Inferior parietal cortex (tissue), 1 donor: ENCODE results near the gene ACTMAP.

ENCODE experiments used
- DNase-seq: peaks from one replicate; pipeline ENCODE4 v3.0.0-alpha.2; 2016; ENCODE audit errors: extremely low spot score

Gene ACTMAP

DNA sequence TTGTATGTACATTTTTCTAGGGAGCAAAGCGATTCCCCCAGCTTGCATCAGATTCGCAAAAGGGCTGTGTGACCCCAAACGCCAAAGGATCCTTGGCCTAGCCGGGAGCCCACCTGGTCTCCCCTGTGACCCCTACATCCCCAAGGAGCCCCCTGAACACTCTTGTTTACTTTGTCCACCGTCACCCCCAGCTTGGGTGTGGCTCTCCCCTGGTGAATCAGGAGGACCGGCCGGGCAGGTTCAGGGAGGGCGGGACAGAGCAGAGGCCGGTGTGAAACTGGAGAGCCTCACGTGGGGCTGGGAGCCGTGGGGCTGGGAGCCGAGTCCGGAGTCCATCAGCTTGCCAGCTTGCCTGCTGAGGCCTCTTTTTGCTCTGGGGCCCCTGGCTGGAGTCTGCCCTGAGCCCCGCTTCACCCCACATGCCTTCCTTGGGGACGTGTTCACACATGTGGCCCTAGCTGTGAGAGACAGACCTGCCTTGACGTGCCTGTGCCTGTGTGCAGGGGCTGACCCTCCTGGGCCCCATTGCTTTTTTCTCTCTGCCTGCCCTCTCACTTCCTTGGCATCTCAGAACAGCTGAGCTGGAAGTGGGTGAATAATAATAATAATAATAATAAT, 31.4 kb downstream of the ACTMAP start:
- DNase-seq: no peak

DNA sequence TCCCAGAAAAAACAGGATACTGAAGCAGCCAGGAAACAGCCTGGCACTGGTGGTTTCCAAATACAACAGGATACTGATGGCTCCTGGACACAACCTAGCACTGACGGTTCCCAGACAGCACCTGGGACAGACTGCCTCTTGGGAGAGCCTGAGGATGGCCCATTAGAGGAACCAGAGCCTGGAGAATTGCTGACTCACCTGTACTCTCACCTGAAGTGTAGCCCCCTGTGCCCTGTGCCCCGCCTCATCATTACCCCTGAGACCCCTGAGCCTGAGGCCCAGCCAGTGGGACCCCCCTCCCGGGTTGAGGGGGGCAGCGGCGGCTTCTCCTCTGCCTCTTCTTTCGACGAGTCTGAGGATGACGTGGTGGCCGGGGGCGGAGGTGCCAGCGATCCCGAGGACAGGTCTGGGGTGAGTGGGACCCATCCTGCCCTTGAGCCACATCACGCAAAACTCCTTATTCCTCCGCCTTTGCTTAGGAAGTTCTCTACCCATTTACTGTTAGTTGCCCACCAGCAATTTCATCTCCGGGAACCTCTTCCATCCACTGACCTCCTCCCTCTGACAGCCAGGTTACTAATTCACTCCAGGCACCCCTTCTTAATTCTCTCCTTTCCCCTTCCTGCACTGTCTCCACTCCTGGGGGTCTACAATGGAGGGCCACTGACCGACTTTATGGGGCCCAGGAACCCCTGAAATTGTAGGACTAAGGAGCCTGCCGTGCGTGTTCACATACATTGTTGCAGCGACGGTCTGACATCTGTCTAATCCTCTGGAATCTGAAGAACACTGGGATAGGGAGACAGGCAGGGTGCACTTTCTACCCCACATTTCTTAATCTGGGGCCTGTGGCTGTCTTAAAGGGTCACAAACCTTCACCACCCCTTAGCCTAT, 32.1 kb downstream of the ACTMAP start:
- DNase-seq: no peak

DNA sequence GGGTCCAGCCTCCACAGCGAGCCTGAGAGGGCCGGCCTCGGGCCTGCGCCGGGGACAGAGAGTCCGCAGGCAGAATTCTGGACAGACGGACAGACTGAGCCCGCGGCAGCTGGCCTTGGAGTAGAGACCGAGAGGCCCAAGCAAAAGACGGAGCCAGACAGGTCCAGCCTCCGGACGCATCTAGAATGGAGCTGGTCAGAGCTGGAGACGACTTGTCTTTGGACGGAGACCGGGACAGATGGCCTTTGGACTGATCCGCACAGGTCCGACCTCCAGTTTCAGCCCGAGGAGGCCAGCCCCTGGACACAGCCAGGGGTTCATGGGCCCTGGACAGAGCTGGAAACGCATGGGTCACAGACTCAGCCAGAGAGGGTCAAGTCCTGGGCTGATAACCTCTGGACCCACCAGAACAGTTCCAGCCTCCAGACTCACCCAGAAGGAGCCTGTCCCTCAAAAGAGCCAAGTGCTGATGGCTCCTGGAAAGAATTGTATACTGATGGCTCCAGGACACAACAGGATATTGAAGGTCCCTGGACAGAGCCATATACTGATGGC, 32.9 kb downstream of the ACTMAP start:
- DNase-seq: no peak

DNA sequence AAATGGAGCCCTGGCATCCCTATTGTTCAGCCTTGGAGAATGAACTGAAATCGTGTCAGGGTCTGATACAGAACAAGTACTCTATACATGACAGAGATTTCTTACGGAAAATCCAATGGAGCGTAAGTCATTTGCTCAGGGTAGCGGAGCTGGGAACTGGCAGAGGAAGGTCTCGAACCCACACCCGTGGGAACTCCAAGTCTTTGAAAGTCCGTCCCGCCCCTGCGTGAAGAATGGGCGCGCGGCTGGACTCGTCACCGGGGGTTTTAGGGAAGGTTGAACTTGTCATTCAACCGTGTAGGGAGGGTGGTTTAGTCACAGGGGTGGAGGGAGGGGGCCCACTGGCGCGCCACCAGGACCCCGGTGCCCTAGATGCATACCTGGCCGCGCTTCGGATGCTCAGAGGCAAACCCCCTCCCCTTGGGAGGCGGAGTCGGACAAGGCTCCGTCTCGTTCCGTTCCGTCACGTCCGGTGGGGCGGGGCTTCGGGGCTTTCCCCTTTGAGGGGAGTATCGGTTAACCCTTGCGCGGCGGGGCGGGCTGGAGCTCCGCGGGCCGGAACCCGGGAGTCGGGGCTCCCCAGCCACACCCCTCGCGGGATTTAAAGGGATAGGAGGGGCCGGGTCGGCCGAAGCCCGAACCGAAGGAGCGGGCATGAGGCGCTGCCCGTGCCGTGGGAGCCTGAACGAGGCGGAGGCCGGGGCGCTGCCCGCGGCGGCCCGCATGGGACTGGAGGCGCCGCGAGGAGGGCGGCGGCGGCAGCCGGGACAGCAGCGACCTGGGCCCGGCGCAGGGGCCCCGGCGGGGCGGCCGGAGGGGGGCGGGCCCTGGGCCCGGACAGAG, 33.6 kb downstream of the ACTMAP start, which contains the start of the genes COQ8B and ITPKC:
COQ8B (minus strand) TSS at position 405 of the 843 bp plus-strand sequence. CDS start 2,254 bp downstream, outside the sequence.
ITPKC (plus strand) TSS at position 631 of the 843 bp plus-strand sequence; CDS start at position 655, 24 bp downstream.
- peak; percentile 99 for DNase-seq

DNA sequence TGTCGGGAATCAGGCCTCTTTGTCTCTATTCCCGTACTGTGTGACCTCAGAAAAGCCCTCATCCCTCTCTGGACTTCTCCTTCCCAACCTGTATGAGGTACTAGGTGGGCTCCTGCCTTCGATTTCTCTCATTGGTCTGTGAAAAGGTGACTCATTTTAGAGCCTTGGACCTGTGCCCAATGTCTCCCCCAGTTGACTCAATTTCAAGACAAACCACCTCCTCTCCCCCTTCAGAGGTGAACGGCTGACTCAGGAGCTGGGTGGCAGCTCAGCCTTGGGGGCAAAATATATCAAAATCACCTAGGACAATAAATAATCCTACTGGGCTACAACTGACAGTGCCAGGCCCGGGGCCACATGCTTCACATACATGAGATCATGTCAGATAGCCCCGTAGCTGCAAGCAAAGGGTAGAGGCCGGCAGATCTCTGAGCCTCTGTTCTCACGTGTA, 34.2 kb downstream of the ACTMAP start:
- DNase-seq: no peak

DNA sequence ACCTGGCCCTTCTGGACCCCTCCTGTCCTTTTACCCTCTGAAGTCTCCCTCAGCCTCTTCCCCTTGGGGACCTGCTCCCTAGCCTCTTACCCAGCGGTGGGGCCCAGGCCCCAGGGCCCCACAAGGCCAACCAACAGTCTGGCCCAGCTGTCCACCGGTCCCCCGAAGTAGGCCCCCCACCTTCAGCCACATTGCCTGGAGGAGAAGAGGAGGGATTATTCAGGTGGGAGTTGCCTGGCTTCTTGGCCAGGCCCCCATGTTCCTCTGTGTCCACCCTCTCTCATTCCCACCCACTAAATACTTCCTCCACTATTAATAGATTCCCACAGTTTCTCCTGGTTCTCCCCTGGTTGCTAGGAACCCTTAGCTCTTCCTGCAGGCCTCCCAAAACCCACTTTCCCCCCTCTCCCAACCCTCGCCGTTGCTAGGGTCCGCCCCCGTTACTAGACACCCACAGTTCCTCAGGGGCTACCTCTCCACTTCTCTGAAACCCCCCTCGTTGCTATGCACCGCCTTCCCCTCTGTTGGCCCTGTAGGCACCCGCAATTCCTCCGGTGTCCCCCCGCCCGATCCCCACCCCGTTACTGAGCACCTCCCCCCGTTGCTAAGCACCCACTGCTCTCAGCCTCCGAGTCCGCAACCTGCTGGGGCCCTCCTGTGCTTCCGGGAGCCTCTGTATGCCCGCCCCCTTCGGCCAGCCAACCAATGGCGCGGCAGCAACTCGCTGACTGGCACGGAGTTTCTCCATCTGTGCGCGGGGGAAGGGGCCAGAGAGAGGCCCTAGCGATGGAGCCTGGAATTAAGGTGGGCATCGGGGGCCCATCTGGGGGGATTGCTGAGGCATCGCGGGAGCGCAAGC, 35.6 kb downstream of the ACTMAP start:
- DNase-seq: peak; percentile 93

DNA sequence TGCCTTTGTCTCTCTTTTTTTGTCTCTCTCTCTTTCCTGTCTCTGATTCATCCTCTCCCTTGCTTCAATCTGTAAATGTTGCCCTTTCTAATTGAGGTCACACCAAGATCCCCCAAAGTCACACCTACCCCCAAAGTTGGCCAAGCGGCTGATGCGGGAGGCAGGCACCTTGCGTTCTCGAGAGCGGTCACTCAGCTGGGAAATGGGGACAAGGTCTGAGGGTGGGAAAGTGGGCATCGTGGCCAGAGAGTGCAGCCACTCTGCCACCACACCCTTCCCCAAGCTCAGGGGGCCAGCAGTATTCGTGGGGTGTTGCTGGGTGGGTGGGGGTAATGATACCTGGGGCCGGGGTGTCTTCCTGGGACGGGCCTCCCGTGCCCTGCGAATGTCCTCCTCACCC, 36.3 kb downstream of the ACTMAP start:
- DNase-seq: no peak

DNA sequence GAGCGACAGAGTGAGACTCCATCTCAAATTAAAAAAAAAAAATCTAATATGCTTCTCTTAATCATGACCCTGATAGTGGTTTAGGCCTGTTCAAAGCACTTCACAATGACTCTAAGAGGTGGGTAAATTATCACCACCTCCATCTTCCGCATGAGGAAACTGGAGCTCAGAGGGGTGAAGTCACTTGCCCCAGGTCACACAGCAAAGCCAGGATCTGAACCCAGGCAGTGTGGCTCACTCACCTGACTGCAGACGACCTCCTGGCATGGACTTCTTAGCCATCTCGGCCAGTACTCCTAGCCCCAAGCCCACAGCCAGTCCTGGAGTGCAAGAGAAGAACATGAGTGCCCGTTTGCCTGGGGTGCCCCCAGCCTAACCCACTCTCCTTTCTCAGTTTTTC, 40.5 kb downstream of the ACTMAP start:
- DNase-seq: no peak

DNA sequence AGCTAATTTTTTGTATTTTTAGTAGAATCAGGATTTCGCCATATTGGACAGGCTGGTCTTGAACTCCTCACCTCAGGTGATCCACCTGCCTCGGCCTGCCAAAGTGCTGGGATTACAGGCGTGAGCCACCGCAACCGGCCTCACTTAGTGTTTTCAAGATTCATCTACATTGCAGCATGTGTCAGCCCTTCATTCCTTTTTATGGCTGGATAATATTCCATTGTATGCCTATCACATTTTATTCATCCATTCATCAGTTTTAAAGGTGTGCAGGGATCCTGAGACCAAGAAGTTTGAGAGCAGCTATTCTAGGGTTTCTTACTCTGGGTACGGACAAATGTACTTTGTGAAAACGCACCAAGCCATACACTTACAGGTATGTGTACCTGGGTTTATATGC, 42.7 kb downstream of the ACTMAP start:
- DNase-seq: no peak

DNA sequence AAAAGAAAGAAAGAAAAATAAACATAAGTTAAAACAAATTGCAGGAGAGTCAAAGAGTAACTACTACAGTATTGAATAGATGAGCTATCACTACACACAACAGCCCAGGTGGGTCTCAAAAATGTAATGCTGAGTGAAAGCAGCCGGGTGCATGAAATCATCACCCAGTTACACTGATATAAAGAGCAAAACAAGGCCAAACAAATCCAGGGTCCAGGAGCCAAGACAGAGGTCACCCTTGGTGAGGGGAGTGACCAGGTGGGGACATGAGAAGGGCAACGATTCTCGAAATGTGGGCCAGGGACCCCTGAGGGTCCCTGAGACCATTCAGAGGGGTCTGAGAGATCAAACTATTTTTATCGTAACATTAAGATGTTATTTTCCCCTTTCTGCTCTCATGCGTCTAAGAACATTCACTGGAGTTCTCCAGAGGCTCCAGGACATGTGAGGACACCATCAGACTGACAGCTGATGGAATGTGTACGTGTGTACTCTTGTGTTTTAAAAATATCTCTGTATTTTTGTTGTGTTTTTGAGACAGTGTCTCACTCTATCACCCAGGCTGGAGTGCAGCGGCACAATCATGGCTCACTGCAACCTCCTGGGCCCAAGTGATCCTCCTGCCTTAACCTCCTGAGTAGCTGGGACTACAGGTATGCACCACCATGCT, 44.2 kb downstream of the ACTMAP start:
- DNase-seq: no peak

DNA sequence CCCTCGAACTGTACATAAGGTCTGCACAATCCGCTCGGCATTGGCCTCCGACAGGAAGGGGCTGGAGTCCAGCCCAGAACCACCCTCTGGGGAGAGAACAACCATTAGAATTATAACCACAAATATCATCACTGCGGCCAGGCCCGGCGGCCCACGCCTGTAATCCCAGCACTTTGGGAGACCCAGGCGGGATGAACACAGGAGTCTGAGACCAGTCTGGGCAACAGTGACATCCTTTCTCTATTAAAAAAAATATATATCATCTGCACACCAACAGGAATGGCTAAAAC, 45.0 kb downstream of the ACTMAP start:
- DNase-seq: no peak

DNA sequence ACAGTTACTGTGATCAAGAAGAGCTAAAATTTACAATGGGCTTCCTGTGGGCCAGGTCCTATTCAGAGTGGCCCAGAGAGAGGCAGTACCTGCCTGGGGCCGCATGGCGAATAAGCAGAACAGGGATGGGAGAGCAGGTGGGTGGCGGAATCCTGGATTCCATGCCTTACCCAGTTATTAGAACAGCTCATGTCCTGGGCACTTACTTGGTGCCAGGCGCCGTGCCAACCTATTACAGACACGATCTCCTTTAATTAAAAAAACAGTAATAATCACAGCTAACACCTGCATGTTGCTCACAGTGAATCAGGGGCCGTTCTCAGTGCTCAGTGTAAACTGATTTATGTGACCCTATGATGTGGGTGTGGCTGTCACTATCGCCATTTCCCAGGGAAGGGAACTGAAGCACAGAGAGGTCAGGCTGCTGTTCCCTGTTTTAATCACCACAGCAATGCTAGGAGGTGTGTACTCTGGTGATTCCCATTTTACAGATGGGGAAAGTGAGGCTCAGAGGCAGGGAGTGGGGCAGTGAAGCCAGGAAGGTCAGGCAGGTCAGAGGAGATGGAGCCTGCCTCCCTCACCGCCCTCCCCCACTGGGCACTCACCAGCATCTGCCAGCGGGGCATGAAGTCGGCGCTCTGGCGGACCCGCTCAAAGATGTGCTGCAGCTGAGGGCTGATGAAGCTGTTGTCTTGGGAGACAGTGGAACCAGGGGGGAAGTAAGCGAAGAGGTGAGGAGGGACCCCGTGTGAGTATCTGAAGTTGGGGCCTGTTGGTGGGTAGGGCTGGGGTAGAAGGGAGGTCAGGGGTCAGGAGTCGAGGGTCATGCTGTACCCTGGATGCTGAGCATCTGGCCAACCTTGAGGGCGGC, 45.6 kb downstream of the ACTMAP start:
- DNase-seq: no peak

DNA sequence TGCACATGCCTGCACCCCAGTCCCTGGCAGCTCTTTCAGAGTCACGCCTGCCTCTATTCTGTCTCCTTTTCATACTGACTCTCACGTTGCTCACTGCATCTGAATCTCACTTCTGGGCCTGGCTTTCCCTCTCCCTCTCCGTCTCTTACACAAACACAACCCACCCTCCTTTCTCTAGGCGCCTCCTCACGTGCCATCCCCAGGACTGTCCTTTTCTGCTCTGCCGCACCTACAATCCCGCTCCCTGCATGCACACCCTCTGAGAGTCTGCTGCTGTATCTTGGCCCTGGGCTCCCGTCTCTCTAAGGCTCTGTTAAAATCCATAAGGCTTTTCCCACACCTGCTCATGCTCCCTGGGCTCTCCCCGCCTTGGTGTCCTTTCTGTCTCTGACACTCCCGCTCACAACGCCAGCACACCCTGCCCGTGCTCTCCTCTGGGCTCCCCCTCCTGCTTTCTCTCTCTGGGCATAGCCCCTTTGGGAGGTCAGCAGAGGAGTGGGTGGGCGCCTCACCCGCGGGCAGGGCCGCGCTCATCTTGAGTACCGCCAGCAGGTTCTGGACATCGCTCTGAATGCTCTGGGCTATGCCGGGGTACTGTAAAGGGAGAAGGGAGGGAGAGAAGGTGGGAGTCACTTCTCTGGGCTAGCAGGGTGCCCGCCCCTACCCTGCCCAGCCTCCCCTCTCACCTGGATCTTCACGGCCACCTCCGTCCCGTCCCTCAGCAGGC, 47.1 kb downstream of the ACTMAP start:
- no peak for DNase-seq

DNA sequence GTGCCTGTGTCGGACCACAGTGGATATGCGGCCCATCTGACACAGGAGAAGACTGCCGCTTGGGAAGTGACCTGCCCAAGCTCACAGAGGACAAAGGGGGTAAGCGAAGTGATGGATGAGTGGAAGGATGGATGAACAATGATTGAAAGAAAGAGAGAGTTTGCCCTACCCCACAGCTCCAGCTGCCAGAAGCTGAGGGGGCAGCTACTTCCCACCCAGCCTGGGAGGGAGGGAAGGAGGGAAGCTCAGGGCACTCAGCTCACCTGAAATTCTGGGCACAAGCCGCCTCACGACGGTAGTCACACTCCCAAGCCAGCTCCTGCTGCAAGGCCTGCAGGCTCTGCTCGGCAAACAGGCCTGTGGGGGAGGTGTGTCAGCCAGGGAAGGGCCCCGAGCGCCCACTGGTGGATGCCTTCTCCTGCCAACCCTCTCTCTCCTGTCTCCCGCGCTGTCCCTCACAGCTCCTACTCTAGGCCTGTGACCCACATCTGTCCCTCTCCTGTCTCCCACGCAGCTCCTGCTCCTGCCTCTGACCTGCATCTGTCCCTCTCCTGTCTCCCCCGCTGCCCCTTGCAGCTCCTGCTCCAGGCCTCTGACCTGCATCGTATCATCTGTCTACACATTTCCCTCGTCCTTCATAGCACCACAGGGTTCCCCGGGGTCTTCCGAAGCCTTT, 47.8 kb downstream of the ACTMAP start:
- DNase-seq: no peak

DNA sequence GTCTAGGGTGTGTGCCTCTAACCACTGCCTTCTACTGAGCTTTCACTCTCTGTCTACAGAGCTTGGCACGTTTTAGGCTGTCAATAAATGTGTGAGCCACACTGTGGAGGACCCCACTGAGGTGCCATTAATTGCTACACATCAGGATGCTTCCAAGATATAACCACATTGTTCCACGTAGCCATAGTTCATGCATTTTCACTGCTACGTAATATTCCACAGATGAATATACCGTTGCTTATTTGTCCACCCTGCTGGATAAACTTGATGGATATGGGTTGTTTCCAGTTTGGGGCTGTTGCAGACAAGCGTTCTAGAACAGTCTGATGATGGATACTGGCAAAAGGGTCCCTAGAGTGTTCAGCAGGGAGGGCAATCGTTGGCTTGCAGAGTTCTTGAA, 48.5 kb downstream of the ACTMAP start:
- DNase-seq: no peak

DNA sequence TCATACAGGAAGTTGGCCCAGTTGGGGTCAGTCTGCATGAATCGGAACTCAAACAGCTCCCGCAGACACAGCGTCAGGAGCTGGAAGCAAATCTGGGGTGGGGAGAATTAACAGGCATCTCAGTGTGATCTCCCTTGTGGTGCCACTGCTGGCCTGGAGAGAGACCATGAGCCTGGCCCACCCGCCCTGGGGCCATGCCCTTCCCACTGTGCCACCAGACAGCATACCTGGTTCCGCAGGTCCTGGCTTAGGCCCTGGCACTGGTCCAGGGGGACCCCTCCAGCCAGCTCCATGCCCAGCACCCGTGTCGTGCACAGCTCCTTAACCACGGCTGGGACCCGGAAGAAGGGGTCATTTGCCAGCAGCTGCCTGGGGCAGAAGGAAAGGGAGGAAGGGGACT, 50.2 kb downstream of the ACTMAP start:
- no peak for DNase-seq

DNA sequence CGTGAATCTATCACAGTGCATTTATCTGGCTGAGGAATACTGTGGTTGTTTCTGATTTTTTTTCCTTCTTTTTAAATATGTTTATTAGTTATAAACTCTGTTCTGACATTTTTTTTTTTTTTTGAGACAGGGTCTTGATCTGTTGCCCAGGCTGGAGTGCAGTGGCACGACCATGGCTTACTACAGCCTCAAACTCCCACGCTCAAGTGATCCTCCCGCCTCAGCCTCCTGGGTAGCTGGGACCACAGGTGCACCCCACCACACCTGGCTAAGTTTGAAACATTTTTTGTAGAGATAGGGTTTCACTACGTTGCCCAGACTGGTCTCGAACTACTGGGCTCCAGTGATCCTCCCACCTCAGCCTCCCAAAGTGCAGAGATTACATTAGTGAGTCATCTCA, 53.3 kb downstream of the ACTMAP start:
- no peak for DNase-seq

DNA sequence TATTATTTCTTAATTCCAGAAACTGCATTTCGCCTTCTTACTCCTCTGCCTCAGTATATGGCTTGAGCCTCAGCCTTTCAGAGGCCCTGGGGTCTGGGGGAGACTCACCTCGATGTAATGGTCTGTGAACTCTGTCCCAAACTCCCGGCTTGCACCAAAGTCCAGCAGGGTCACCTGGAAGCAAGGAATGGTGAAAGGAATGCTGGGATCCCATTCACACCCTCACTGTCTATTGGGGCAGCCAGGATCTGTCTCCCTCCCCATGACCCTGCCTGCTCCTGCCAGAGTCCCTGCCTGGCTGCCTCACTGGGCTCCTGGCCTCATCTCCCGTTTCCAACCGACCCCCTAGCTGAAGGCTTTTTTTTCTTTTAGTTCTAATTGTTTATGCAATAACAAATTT, 54.4 kb downstream of the ACTMAP start:
- no peak for DNase-seq
